GM15510 (cell line): ENCODE measurements around the gene MYH10.

Experiments used
- POLR2A ChIP-seq: IDR thresholded peaks from 3 replicates; pipeline ENCODE4 v1.6.1; 2011; ENCODE audit warnings: borderline replicate concordance; ENCODE audit not compliant: insufficient read length; ENCODE audit errors: extremely low read depth

Gene MYH10

GRCh38 chr17:8479431-8479947, 151.0 kb downstream of the MYH10 start:
- no peak for TF ChIP-seq POLR2A

DNA sequence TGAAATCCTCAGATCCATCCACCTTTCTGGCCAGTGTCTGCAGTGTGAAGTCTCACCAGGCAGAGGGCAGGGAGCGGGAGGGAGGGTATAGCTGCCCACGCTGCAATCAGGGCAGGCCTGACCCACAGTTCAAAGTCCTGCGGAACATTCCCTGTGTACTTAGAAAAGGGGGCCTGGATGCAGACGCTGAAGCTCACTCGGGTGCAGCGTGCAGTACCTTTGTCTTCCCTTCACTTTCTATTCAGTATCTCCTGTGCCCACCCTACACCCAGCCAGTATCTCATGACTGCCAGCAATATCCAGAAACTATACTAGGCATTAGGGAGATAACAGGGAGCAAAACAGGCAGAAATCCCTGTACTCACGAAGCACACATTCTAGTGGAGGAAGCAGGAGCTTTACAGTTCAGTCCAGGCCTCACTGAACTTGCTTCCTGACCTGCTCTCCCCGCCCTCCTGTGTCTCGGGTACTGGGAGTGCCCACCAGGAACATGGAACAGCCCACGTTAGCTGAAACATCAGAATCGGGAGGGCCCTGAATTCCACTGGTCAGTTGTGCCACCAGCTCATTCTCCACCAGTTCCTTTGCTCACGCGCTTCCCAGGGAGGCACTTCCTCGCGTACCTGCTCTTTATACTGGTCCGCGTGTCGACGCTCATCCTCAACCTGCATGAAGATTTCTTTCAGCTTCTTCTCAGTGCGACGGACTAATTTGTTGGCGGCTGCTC, 152.6 kb downstream of the MYH10 start:
- no peak for TF ChIP-seq POLR2A

DNA sequence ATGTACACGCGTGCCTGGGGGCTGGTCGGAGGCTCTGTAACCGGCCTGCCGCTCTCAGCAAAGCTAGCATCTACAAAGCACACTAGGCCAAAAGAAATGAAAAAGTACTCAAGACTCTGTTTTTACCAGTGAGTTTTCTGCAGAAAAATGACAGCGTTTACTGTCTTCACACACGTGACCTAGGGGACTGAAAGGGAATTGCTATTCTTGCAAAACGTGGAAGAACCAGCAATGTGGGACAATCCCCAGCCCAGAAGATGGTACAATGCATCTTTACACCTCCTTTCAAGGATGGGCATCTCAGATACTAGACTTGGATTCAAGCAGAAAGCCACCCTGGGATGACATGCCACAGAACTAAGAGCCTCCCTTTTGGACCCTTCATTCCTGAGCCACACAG, 153.4 kb downstream of the MYH10 start:
- TF ChIP-seq POLR2A, result no peak

DNA sequence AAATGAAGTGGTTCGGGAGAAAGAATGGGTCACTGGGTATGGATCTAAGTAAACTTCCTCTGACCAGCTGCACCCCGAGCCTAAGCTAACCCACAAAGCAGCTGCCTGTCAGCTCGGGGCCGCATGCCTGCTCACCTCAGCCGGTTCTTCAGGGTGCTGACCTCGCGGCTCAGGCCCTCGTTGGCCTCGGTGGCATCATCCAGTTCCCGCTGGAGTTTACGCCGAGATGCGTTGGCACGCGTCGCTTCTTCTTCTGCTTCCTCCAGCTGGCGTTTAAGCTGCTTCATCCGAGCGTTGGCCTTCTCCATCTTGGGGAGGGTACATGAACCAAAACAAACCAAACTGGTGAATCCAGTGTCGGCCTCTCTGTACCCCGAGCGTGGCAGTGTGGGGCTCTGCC, 153.8 kb downstream of the MYH10 start:
- no peak for TF ChIP-seq POLR2A

- no peak for TF ChIP-seq POLR2A
These were observed 154.7 kb downstream of the MYH10 start for GRCh38 chr17:8475781-8476180.

GRCh38 chr17:8475227-8475626, 155.3 kb downstream of the MYH10 start:
- TF ChIP-seq POLR2A, result no peak

DNA sequence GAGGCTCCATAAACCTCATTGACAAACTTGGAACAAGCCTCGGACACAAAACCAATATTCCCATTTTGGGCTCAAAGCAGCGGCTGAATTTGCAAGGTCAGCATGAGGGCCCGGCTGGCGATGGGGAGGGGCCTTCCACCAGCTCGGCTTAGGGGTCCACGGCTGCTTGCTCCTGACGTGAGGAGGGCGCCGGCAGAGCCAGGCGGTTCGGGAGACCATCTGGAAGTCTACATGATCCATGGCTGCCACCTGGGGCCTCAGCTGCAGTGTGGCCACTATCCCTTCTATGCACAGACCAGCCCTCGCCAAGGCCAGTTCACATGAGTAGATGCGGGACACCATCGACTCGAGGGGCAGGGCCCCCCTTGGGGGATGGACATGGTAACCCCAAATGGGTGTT, 155.7 kb downstream of the MYH10 start:
- no peak for TF ChIP-seq POLR2A

GRCh38 chr17:8473451-8474192, 156.9 kb downstream of the MYH10 start:
- no peak for TF ChIP-seq POLR2A

DNA sequence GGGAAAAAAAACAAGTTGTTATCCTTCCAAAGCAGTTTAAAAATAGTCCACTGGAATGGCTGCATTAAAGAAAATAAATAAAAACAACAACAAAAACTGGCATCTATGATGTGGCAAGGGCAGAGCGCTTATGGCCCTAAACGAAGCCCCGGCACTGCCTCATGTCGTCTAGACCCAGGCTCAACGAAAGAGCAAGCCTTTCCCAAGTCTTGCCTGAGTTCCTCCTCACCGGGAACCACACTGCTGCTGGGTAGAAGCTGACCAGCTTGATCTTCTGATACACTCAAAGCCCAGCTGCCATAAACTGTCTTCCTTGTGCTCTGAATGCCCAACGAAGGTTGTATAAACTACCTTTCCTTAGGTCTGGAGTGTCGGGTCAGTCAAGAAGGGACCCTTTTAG, 157.9 kb downstream of the MYH10 start:
- no peak for TF ChIP-seq POLR2A

DNA sequence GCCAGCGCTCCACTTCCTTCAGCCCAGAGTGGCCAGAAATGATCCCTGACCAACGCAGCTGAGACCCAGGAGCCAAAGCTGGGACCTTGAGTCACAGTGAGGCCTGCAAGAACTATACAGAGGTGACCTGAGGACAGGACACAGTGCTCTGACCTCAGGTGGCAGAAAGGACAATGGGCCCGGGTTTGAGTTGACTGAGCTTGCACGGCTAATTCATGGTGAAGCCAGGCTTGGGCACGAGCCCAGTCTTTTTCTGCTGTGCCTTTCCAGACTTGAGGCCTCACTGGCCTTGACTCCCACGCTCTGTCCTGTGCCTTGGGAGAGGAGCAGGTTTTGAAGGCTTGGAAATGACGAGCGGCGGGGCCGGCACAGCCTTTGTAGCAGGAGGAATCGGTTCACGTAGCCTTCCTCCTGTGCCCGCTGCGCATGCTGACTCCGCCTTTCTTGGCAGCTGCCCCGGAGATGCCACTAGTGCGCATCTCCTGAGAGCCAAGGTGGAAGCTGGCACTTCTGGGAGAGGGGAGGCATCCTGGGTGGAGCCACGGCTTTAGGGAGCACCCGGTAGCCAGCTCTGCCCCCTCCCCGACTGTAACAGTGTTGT, 160.0 kb downstream of the MYH10 start:
- no peak for TF ChIP-seq POLR2A

DNA sequence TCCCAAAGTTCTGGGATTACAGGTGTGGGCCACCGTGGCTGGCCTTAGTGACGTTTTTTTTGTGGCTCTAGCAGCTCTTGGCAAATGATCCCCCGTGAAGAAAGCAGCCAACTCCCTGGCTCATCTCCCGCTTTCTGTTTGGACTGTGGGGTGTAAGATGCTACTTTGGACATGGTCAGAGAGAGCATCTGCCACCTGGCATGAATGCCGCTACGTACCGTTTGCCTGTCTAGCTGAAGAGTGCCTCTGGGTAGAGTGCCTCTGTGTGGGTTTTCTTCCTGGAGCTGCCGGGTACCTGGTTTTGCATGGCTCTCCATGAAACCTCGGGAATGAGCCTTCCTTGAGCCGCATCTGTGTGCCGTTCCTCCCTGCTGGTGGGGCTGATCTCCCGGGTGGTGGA, 160.6 kb downstream of the MYH10 start:
- TF ChIP-seq POLR2A, result no peak

DNA sequence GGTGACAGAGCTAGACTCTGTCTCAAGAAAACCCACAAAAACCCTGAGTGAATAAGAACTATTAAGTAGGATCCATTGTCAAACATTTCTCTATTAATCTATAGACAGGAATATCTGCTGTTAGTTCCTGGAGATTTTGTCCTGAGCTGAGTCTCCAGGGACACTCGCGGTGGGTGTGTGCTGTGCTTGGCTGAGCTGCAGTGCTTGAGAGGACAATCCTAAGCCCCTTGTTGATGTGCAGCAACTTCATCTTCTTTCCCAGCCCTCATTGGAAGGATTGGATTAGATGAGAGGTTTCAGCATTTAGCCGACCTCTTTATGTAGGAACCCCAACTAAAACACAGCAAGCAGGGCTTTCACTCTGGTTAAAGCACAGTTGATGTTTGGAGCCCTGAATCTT, 161.5 kb downstream of the MYH10 start:
- TF ChIP-seq POLR2A, result no peak

DNA sequence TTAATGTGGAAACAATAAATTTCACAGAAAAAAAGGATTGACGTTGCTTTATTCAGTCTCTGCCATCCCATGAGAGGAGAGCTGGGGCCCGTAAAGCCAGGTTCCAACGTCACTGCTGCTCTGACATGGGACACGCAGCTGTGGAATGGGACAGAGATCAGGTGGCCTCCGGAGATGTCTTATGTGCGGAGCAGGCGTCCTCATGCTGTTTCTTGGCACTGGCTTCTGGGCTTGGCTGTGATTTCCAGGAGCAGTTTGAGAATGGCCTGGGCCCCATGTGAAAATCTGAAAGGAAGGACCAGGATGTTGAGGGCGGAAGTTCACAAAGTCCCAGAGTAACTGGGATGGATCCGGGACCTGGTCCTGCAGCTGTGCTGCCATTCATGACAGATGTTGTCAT, 162.4 kb downstream of the MYH10 start:
- no peak for TF ChIP-seq POLR2A

GRCh38 chr17:8467527-8467926, 163.0 kb downstream of the MYH10 start:
- TF ChIP-seq POLR2A, result no peak

GRCh38 chr17:8466873-8467272, 163.7 kb downstream of the MYH10 start:
- TF ChIP-seq POLR2A, result no peak

DNA sequence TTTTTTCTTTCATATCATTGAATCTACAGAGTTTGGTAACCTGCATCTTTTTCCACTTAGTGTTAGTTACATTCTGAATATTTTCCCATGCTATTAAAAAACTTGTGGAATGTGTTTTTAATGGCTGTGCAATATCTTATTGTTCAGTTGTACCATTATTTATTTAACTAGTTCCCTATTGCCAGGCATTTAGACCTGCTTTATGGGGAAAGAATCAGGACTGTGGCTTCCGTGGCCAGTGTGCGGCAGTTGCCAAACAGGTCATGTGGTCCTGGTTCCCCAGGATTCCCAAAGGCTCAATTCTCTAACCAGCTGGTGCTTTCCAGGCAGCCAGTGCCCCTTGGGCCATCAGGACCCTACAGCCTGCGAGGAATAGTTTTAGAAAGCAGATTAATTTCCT, 164.1 kb downstream of the MYH10 start:
- no peak for TF ChIP-seq POLR2A

DNA sequence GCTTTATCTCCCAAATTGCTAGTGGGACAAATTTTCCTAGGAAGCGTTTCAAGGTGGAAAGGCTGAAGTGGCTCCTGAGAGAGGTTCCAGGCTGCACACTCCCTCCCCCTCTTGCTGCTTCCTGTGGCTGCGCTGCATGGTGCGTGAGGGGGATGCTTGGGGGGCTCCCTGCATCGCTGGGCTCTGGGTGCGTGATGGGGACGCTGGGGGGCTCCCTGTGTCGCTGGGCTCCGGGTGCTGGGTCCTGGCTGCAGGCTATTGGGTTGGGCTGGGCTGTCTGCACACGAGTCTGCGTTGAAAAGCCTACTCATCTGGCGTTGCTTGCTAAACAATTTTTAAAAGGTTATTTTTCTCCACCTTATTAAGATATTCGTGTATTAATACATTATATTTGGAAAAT, 164.8 kb downstream of the MYH10 start:
- TF ChIP-seq POLR2A, result no peak

- no peak for TF ChIP-seq POLR2A
These were observed 165.2 kb downstream of the MYH10 start for GRCh38 chr17:8465356-8465755.
